HG02970 (cell line): ENCODE measurements around the gene RELCH.

Experiments used
- ATAC-seq: cut with Tn5 transposase; IDR thresholded peaks from one replicate; pipeline ENCODE4 v1.9.1; 2021; ENCODE audit warnings: mild to moderate bottlenecking, moderate library complexity, moderate number of reproducible peaks; ENCODE audit not compliant: unreplicated experiment, low FRiP score

Gene RELCH

GRCh38 chr18:62248313-62248712 lies 61.3 kb downstream of the RELCH start:
- no peak for ATAC-seq

- no peak for ATAC-seq
These were observed 62.5 kb downstream of the RELCH start for GRCh38 chr18:62249478-62250097.

DNA sequence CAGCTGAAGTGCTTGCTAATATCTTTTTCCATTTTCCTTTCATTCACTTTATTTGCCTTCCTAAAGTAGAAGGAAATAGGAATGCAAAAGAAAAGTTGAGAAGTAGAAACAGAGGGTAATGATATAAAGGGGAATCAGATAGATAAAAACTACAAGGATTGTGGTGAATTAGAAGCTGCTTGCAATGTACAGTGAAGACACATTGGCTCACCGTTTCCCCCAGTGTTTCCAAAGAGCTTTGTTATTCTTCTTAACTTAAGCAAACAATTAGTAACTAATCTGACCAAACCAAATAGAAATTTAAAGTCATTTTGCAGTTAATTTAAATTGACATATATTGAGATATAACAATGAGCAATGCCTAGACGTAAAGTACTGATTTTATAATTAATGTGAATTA lies 63.4 kb downstream of the RELCH start:
- no peak for ATAC-seq

DNA sequence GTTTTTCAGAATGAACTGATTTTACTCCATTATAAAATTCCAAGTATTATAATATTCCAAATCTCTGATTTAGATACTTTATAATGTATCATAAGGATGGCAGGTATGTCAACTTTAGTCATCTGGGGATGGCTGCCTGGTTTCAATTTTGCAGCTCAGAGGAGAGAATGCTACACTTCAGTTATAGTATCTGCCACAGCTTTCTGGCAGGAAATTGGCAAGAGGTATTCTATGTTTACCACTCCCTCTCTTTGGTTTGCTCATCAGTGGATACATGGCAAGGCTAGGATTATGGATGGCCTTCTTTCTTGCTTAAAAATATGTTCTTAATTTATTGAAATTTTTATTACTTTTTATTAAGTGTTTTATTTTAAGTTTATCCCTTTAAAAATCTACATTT lies 71.0 kb downstream of the RELCH start:
- no peak for ATAC-seq

- no peak for ATAC-seq
These were observed 71.6 kb downstream of the RELCH start for GRCh38 chr18:62258616-62259015.

GRCh38 chr18:62262061-62262460 lies 75.0 kb downstream of the RELCH start:
- no peak for ATAC-seq

DNA sequence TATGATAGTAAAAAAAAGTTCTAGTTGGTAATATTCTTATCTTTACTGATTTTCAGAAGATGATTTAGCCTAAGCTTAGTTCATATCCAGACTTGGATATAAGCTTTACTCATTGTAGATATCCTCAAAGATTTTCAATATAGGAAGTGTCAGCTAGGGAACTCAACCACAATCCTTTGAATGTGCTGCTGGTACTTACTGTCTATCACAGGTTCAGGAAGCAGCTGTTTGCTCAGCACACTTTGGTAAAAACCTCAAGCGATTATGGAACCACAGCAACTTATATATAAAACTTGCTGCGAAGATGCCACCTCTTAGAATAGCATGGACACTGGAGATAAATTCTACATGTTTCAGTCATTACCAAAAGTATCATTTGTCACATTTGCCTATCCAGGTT lies 77.9 kb downstream of the RELCH start:
- ATAC-seq: no peak

- no peak for ATAC-seq
These were observed 90.0 kb downstream of the RELCH start for GRCh38 chr18:62277045-62277444.

DNA sequence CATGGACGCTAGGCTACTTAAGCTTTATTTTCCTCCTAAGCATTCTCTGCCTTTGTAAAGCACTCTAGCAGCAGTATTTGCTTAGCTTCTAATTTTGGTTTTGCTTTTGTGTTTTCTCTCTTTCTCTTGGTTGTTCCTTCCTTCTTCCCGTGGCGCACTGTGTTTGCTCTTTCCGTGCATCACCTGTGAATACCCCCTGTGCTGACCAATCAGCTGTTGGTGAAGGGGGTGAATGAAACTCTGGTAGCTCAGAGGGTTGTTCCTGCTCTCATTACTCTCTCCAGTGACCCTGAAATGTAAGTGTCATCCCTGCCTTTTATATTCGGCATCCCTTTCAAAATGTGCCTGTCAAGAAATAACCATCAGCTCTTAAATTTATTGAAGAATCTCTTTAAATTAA lies 92.5 kb downstream of the RELCH start:
- no peak for ATAC-seq

- ATAC-seq: no peak
These were observed 93.0 kb downstream of the RELCH start for GRCh38 chr18:62280058-62280457.

- ATAC-seq: no peak
These were observed 93.7 kb downstream of the RELCH start for GRCh38 chr18:62280786-62281185.

DNA sequence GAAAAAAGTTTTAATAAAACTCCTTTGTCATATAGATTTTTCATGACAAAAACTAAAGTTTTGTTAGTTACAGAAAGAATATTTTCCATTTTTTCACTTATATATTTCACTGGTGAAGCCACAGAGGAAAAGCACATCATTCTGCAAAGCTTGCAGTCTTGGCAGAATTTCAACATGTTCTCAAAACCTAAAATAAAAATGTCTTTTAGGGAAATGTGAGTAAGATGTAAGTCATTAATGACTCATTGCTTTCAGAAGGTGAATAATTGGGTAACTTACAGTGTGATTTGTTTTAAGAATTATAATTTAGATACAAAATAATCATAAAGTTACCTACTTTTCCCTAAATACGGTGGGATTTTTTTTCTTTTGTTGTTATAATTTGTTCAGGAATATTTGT lies 94.6 kb downstream of the RELCH start:
- no peak for ATAC-seq

DNA sequence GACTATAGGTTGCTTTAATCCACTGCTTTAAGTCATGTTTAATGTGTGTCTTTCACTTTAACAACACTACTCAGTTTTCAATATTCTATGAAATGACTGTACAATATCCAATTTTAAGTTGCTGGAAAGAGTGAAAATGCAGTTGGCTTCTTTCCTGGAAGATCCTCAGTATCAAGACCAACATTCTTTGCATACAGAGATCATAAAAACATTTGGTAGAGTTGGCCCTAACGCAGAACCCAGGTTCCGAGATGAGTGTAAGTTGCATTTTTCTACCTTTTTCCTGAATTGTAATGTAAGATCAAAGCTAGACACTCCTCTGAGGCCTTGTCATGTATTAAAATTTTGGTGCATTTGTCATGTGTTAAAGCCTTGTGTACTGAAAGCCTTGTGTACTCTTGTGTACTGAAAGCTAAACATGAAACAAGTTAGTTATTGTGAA lies 95.2 kb downstream of the RELCH start:
- no peak for ATAC-seq

- ATAC-seq: no peak
These were observed 97.6 kb downstream of the RELCH start for GRCh38 chr18:62284637-62285036.

- ATAC-seq: no peak
These were observed 98.2 kb downstream of the RELCH start for GRCh38 chr18:62285281-62285680.

DNA sequence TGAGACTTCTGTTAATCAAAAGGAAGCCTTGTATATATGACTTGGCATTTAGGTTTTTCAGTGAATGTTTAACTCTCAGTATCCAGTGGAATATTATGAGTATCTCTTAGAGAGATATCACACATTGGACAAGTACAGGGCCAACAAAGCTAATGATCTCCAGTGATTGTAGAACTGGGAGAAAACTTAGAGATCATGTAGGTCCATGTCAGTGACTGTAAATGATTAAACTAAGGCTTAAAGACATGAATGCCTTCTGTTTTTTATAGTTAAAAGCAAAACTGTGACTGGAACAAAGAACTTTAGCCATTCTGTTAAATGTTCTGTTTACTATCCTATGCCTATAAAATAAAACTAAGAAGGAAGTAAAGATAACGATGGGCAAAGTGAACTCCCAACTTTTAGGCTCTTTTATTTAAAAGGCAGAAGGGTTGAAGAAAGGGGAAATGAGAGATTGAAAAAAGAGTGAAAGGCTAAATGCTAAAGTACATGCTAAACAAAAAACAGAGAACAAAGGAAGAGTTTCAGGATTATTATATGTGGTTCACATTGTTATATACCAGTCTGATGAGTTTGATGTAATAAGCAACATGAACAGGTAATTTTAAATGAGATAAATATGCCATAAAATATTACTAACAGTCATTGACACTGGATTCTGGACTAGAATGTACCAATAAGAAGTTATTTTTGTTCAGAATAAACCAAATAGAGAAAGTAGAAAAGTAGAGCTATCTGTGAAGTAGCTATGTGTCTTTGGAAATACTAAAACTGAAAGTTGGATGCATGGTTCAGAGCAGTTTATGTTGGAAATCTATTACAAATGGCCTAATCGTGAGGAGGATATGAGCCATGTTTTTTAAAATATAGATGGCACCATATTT lies 101.0 kb downstream of the RELCH start:
- ATAC-seq: no peak

GRCh38 chr18:62288665-62289008 lies 101.6 kb downstream of the RELCH start:
- ATAC-seq: no peak

DNA sequence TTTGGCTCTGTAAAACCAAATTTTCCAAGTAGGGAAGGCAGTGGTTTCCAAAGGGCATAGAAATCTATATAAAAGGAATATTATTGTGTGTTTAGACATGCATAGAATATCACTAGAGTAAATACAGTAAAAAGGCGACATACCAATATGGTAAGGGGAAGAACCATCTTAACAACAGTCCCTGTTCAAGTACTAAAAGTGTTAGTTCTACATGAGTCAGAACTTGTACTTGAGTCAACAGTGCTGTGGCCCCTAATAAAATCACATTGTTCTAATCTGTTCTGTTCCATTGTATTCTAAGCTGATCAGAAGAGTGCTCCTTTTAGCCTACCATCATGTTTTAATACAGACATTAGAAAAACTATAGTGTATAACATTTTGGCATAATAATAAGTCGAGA lies 102.0 kb downstream of the RELCH start:
- ATAC-seq: no peak

- ATAC-seq: no peak
These were observed 107.0 kb downstream of the RELCH start for GRCh38 chr18:62294073-62294472.

- no peak for ATAC-seq
These were observed 113.4 kb downstream of the RELCH start for GRCh38 chr18:62300359-62300963.

GRCh38 chr18:62301322-62301721 lies 114.3 kb downstream of the RELCH start:
- ATAC-seq: no peak

DNA sequence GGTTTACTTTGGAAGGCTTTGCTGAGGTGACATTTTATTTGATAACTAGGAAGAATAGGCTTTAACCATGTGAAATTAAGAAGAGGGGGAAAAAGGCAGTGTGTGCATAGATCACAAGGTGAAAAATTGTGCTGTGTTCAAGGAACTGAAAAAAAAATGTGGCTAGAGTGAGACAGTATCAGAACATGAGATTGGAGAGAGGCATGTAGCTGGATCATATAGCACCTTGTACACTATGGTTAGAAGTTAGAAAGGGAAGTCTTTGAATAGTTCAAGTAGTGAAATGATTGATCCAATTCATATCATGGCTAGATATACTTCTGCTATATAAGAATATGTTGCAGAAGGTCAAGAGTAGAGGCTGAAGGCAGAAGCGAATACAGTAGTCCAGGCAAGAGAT lies 125.8 kb downstream of the RELCH start:
- ATAC-seq: no peak
